Liver (tissue), 9 donors: ENCODE measurements around the gene SH3PXD2A. TPM values are rescaled to one million over a fixed set of nuclear protein-coding genes. Genes with fewer than 3 reads are reported as not detected.

ENCODE experiments used
- DNase-seq: peaks from one replicate; pipeline ENCODE4 v3.0.0-alpha.2; 2017; ENCODE audit warnings: low spot score
- H3K27ac ChIP-seq, 2 donors: one replicate each; pipeline ENCODE4 v1.7.0; 2013; ENCODE audit warnings: inconsistent platforms in 2 of 2, low read length in 2 of 2, control low read depth in 1 of 2, low read depth in 1 of 2, mild to moderate bottlenecking in 1 of 2
- H3K27me3 ChIP-seq, 4 donors: one replicate each; pipeline versions ENCODE4 v1.6.1 to v1.7.0; 2013; ENCODE audit warnings: low read length in 3 of 4, inconsistent platforms in 1 of 4, mild to moderate bottlenecking in 1 of 4, moderate library complexity in 1 of 4; ENCODE audit not compliant: control insufficient read depth in 4 of 4, insufficient read depth in 4 of 4
- H3K36me3 ChIP-seq, 4 donors: one replicate each; pipeline versions ENCODE4 v1.6.1 to v1.7.0; 2013; ENCODE audit warnings: low read length in 3 of 4, mild to moderate bottlenecking in 3 of 4, low read depth in 1 of 4, moderate library complexity in 1 of 4; ENCODE audit not compliant: control insufficient read depth in 4 of 4, insufficient read depth in 3 of 4
- H3K4me1 ChIP-seq, 4 donors: one replicate each; pipeline versions ENCODE4 v1.6.1 to v1.7.0; 2013; ENCODE audit warnings: low read length in 3 of 4, mild to moderate bottlenecking in 3 of 4, moderate library complexity in 1 of 4; ENCODE audit not compliant: control insufficient read depth in 4 of 4, insufficient read depth in 4 of 4
- H3K4me3 ChIP-seq, 3 donors: one replicate each; pipeline versions ENCODE4 v1.6.1 to v1.7.0; 2013; ENCODE audit warnings: low read length in 3 of 3, control low read depth in 1 of 3, low read depth in 1 of 3, mild to moderate bottlenecking in 1 of 3
- H3K9ac ChIP-seq, 2 donors: one replicate each; pipeline ENCODE4 v1.7.0; 2013; ENCODE audit warnings: low read length in 2 of 2, mild to moderate bottlenecking in 2 of 2, moderate library complexity in 2 of 2, control low read depth in 1 of 2, low read depth in 1 of 2
- H3K9me3 ChIP-seq, 4 donors: one replicate each; pipeline versions ENCODE4 v1.6.1 to v1.7.0; 2013; ENCODE audit warnings: low read length in 3 of 4; ENCODE audit not compliant: control insufficient read depth in 4 of 4
- CTCF ChIP-seq: fragments of 150-350 bp; IDR thresholded peaks from 2 replicates; pipeline ENCODE4 v1.5.1; 2017; ENCODE audit warnings: improper control_type of control experiment, low read depth, low read length; ENCODE audit not compliant: missing input control
- EGR1 ChIP-seq, 2 donors: IDR thresholded peaks; 2 replicates each; pipeline ENCODE4 v1.6.1; 2016 to 2018; ENCODE audit warnings: antibody characterized with exemption in 2 of 2, low read depth in 2 of 2
- FOXA1 ChIP-seq: IDR thresholded peaks from 2 replicates; pipeline ENCODE4 v1.6.1; 2016; ENCODE audit warnings: antibody characterized with exemption
- FOXA2 ChIP-seq: IDR thresholded peaks from 2 replicates; pipeline ENCODE4 v1.6.1; 2016; ENCODE audit warnings: antibody characterized with exemption
- GABPA ChIP-seq, 2 donors: IDR thresholded peaks in 1 of 2; conservative IDR thresholded peaks in 1 of 2; 2 replicates each; pipeline ENCODE4 v1.6.1; 2016; ENCODE audit warnings: antibody characterized with exemption in 2 of 2, mild to moderate bottlenecking in 1 of 2, moderate library complexity in 1 of 2
- HNF4A ChIP-seq, 2 donors: conservative IDR thresholded peaks; 2 replicates each; pipeline ENCODE4 v1.6.1; 2016; ENCODE audit warnings: antibody characterized with exemption in 2 of 2, mild to moderate bottlenecking in 2 of 2
- HNF4G ChIP-seq: IDR thresholded peaks from 2 replicates; pipeline ENCODE4 v1.6.1; 2016; ENCODE audit warnings: antibody characterized with exemption
- JUND ChIP-seq, 2 donors: IDR thresholded peaks; 2 replicates each; pipeline ENCODE4 v1.6.1; 2016; ENCODE audit warnings: antibody characterized with exemption in 2 of 2
- NR2F2 ChIP-seq: IDR thresholded peaks from 2 replicates; pipeline ENCODE4 v1.6.1; 2016; ENCODE audit warnings: antibody characterized with exemption
- RAD21 ChIP-seq, 2 donors: IDR thresholded peaks; 2 replicates each; pipeline ENCODE4 v1.6.1; 2016; ENCODE audit warnings: antibody characterized with exemption in 2 of 2, mild to moderate bottlenecking in 2 of 2
- REST ChIP-seq: IDR thresholded peaks from 2 replicates; pipeline ENCODE4 v1.6.1; 2016; ENCODE audit warnings: antibody characterized with exemption, mild to moderate bottlenecking
- RXRA ChIP-seq, 2 donors: IDR thresholded peaks; 2 replicates each; pipeline ENCODE4 v1.6.1; 2017 to 2018; ENCODE audit warnings: antibody characterized with exemption in 2 of 2, mild to moderate bottlenecking in 1 of 2
- SP1 ChIP-seq: IDR thresholded peaks from 2 replicates; pipeline ENCODE4 v1.6.1; 2018; ENCODE audit warnings: antibody characterized with exemption, mild to moderate bottlenecking
- TAF1 ChIP-seq: conservative IDR thresholded peaks from 2 replicates; pipeline ENCODE4 v1.6.1; 2016; ENCODE audit warnings: antibody characterized with exemption, mild to moderate bottlenecking
- YY1 ChIP-seq: IDR thresholded peaks from 2 replicates; pipeline ENCODE4 v1.6.1; 2016; ENCODE audit warnings: antibody characterized with exemption, mild to moderate bottlenecking
- WGBS: extraction: QIAGEN DNeasy Blood & Tissue Kit; methylation state at CpG from one replicate; pipeline ENCODE4 v1.1.7; 2013; 5-methylcytosine and 5-hydroxymethylcytosine counted together
- polyA plus RNA-seq, 2 donors: library from polyadenylated mRNA; stranded (reverse) in 1 of 2; unstranded in 1 of 2; fragments of 200-250 nt in 1 of 2; fragments of >200 nt in 1 of 2; fragmentation: Nextera tagmentation in 1 of 2; extraction: Ambion mirVana in 1 of 2; gene quantifications; one replicate each; pipeline versions ENCODE4 v1.2.1 to v1.2.3, GENCODE V29; 2013 to 2015
- total RNA-seq, 2 donors: library from RNA; depleted of rRNA; stranded (reverse); fragments of >200 nt; gene quantifications; one replicate each; pipeline ENCODE4 v1.2.3, GENCODE V29; 2014
- TF ChIP-seq, protein P1 (sequence below): IDR thresholded peaks from 2 replicates; pipeline ENCODE4 v1.6.1; 2016; ENCODE audit warnings: antibody characterized with exemption
- TF ChIP-seq, protein P2 (sequence below): IDR thresholded peaks from 2 replicates; pipeline ENCODE4 v1.6.1; 2016; ENCODE audit warnings: antibody characterized with exemption
- TF ChIP-seq, protein P3 (sequence below): IDR thresholded peaks from 2 replicates; pipeline ENCODE4 v1.6.1; 2016; ENCODE audit warnings: antibody characterized with exemption
- donor health status: healthy.
- donor health status: healthy.
- donor health status: healthy.
- donor health status: healthy.
- donor health status: healthy.

Gene SH3PXD2A
- total and polyA plus RNA-seq, 4 donors = 0.82 to 5.5 (median 3.9) TPM

GRCh38 chr10:103613616-103614015 is 241.8 kb downstream of the SH3PXD2A start:
- no peaks in the 10 kb centered on the region for H3K27me3 ChIP-seq
- H3K4me1 ChIP-seq = peaks cover 19 to 27% (median 27%) of the 10 kb centered on the region in 4 donors
- 95% methylated on average over 2 of the region's 2 CpGs for WGBS
- no peak overlapping the region for H3K9ac ChIP-seq
- no peak overlapping the region for H3K27ac ChIP-seq
- no peak for TF ChIP-seq NR2F2
- no peak for TF ChIP-seq EGR1 (IDR thresholded peaks at IDR 0.05; ENCODE audit: low read depth in 2 of 2)
- no peak for TF ChIP-seq GABPA (IDR thresholded peaks at IDR 0.05 in 1 of 2, conservative IDR thresholded peaks at IDR 0.05 in 1 of 2)
- TF ChIP-seq SP1 = no peak
- TF ChIP-seq FOXA2 = no peak
- TF ChIP-seq, protein P1, sequence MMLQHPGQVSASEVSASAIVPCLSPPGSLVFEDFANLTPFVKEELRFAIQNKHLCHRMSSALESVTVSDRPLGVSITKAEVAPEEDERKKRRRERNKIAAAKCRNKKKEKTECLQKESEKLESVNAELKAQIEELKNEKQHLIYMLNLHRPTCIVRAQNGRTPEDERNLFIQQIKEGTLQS = no peak
- TF ChIP-seq HNF4A (conservative IDR thresholded peaks at IDR 0.05) = no peak
- no peak for TF ChIP-seq FOXA1
- no peak for TF ChIP-seq REST
- TF ChIP-seq JUND (IDR thresholded peaks at IDR 0.05) = no peak
- no peak for TF ChIP-seq HNF4G
- TF ChIP-seq, protein P2, sequence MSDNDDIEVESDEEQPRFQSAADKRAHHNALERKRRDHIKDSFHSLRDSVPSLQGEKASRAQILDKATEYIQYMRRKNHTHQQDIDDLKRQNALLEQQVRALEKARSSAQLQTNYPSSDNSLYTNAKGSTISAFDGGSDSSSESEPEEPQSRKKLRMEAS = no peak
- TF ChIP-seq YY1 = no peak
- TF ChIP-seq TAF1 = no peak
- TF ChIP-seq CTCF = no peak
- TF ChIP-seq, protein P3, sequence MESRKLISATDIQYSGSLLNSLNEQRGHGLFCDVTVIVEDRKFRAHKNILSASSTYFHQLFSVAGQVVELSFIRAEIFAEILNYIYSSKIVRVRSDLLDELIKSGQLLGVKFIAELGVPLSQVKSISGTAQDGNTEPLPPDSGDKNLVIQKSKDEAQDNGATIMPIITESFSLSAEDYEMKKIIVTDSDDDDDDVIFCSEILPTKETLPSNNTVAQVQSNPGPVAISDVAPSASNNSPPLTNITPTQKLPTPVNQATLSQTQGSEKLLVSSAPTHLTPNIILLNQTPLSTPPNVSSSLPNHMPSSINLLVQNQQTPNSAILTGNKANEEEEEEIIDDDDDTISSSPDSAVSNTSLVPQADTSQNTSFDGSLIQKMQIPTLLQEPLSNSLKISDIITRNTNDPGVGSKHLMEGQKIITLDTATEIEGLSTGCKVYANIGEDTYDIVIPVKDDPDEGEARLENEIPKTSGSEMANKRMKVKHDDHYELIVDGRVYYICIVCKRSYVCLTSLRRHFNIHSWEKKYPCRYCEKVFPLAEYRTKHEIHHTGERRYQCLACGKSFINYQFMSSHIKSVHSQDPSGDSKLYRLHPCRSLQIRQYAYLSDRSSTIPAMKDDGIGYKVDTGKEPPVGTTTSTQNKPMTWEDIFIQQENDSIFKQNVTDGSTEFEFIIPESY = no peak
- TF ChIP-seq RAD21 (IDR thresholded peaks at IDR 0.05) = no peak
- TF ChIP-seq RXRA (IDR thresholded peaks at IDR 0.05) = no peak
- H3K36me3 ChIP-seq = peaks cover 12 to 50% (median 33%) of the 10 kb centered on the region in 4 donors
- H3K4me3 ChIP-seq = no peak overlapping the region
- DNase-seq = no peak
- H3K9me3 ChIP-seq = no peaks in the 10 kb centered on the region
